ENCODE results near the gene MYL10.

Gene MYL10

GRCh38 chr7:101567230-101567629, 61.9 kb downstream of the MYL10 start:
- DNase-seq (ENCODE audit: low read depth, low spot score) = no peak
- H3K36me3 ChIP-seq (ENCODE audit: control insufficient read depth, insufficient read depth, low read length) = no peaks in the 10 kb centered on the region
- no CpG with 5 or more reads among the region's 7 CpGs for WGBS (ENCODE audit: insufficient coverage, insufficient read length)

DNA sequence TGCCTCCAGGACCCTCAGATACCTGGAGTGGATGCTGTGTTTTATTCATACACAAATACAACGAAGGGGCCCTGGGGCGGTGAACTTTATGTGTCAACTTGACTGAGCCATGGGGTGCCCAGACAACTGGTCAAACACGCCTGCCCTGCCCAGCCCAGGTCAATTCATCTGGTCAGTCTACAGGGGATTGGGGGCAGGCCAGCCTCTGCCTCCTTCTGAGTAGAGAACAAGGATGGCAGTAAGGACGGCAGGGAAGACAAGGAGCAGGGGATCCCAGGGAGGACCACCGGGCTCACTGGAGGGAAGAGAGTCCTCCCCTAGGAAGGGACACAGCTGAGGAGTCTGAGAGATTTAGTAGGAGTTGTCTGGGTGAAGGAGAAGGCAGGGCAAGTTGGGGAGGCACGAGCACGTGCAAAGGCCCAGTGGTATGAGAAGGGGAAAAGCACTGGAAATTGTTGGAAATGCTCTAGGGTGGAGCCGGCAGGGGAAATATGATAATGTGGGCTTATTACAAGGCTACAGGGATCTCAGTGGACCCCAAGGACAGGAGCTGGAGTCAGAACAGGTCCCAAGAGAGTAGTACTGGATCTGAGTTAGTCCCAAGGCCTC, 63.4 kb downstream of the MYL10 start:
- H3K4me3 ChIP-seq (ENCODE audit: low read length) = no peak overlapping the region
- H3K9me3 ChIP-seq (ENCODE audit: control insufficient read depth, insufficient read depth, low read length) = no peaks in the 10 kb centered on the region
- H3K27me3 ChIP-seq (ENCODE audit: control insufficient read depth, insufficient read depth, low read length) = no peaks in the 10 kb centered on the region
- WGBS (ENCODE audit: insufficient coverage, insufficient read length) = no CpG with 5 or more reads among the region's 8 CpGs
- no peaks in the 10 kb centered on the region for H3K36me3 ChIP-seq (ENCODE audit: control insufficient read depth, insufficient read depth, low read length)
- no peak for DNase-seq (ENCODE audit: low read depth, low spot score)
- H3K27ac ChIP-seq (ENCODE audit: low read length) = no peak overlapping the region
- H3K4me1 ChIP-seq (ENCODE audit: control insufficient read depth, insufficient read depth, low read length) = peaks cover 4% of the 10 kb centered on the region; the same call in 1 of the 2 replicates

More at GRCh38 chr7:101567230-101567629, 61.9 kb downstream of the MYL10 start:
- Histone ChIP-seq H3K4me1 (ENCODE audit: control insufficient read depth, insufficient read depth, low read length) (peaks cover 4% of the 10 kb centered on the region; the same call in 1 of the 2 replicates), H3K9me3 (ENCODE audit: control insufficient read depth, insufficient read depth, low read length) (no peaks in the 10 kb centered on the region), H3K27ac (ENCODE audit: low read length) (no peak overlapping the region), H3K4me3 (ENCODE audit: low read length) (no peak overlapping the region), H3K27me3 (ENCODE audit: control insufficient read depth, insufficient read depth, low read length) (no peaks in the 10 kb centered on the region)

GRCh38 chr7:101564778-101565211, 64.3 kb downstream of the MYL10 start:
- WGBS (ENCODE audit: insufficient coverage, insufficient read length) = no CpG with 5 or more reads among the region's 16 CpGs
- Histone ChIP-seq H3K4me3 (ENCODE audit: low read length) (no peak overlapping the region), H3K36me3 (ENCODE audit: control insufficient read depth, insufficient read depth, low read length) (no peaks in the 10 kb centered on the region), H3K4me1 (ENCODE audit: control insufficient read depth, insufficient read depth, low read length) (peaks cover 4% of the 10 kb centered on the region; the same call in 1 of the 2 replicates), H3K9me3 (ENCODE audit: control insufficient read depth, insufficient read depth, low read length) (no peaks in the 10 kb centered on the region), H3K27ac (ENCODE audit: low read length) (no peak overlapping the region), H3K27me3 (ENCODE audit: control insufficient read depth, insufficient read depth, low read length) (no peaks in the 10 kb centered on the region)
- DNase-seq (ENCODE audit: low read depth, low spot score) = peak; percentile 88

- H3K4me3 ChIP-seq (ENCODE audit: low read length) = no peak overlapping the region
- no peak for DNase-seq (ENCODE audit: low read depth, low spot score)
- peaks cover 4% of the 10 kb centered on the region; the same call in 1 of the 2 replicates for H3K4me1 ChIP-seq (ENCODE audit: control insufficient read depth, insufficient read depth, low read length)
- H3K36me3 ChIP-seq (ENCODE audit: control insufficient read depth, insufficient read depth, low read length) = no peaks in the 10 kb centered on the region
- no peaks in the 10 kb centered on the region for H3K27me3 ChIP-seq (ENCODE audit: control insufficient read depth, insufficient read depth, low read length)
- WGBS (ENCODE audit: insufficient coverage, insufficient read length) = no CpG with 5 or more reads among the region's 23 CpGs
- no peaks in the 10 kb centered on the region for H3K9me3 ChIP-seq (ENCODE audit: control insufficient read depth, insufficient read depth, low read length)
- H3K27ac ChIP-seq (ENCODE audit: low read length) = no peak overlapping the region
Measured at GRCh38 chr7:101563943-101564777, 64.9 kb downstream of the MYL10 start.
